Cardiac fibroblast (primary cell): Measurements from ENCODE around the gene NLRX1.
A peak's percentile ranks its signal among the peaks of the same experiment; 100 is the strongest.

Source experiments
- DNase-seq, 2 donors: peaks; one replicate each; pipeline versions ENCODE4 v3.0.0 to v3.0.0-alpha.2; 2010; ENCODE audit warnings: low read depth in 2 of 2
- H3K4me3 ChIP-seq, 2 donors: replicated peaks in 1 of 2; 1 replicate in 1 of 2; 2 replicates in 1 of 2; pipeline ENCODE4 v1.5.1; 2011; ENCODE audit warnings: low read depth in 2 of 2, low read length in 2 of 2, mild to moderate bottlenecking in 2 of 2, moderate library complexity in 1 of 2
- CTCF ChIP-seq: IDR thresholded peaks from one replicate; pipeline ENCODE4 v1.5.1; 2011; ENCODE audit warnings: low read depth, mild to moderate bottlenecking, low read length, inconsistent platforms

Gene NLRX1

GRCh38 chr11:119206511-119207414 is 38.2 kb downstream of the NLRX1 start:
- DNase-seq, result peak; percentile 20 to 25
- peak overlapping the region; percentile 95 to 96 for H3K4me3 ChIP-seq
- TF ChIP-seq CTCF, result no peak

GRCh38 chr11:119207415-119207960 is 39.0 kb downstream of the NLRX1 start:
- no peak for DNase-seq
- TF ChIP-seq CTCF, result no peak
- H3K4me3 ChIP-seq, result peak overlapping the region; percentile 95 to 96

- no peak for DNase-seq
- no peak for TF ChIP-seq CTCF
- no peak overlapping the region for H3K4me3 ChIP-seq
These were observed 40.7 kb downstream of the NLRX1 start for GRCh38 chr11:119209186-119209585.

GRCh38 chr11:119210050-119210449 is 41.5 kb downstream of the NLRX1 start:
- peak in 1 of 2 donors; percentile 17 for DNase-seq
- TF ChIP-seq CTCF, result no peak
- no peak overlapping the region for H3K4me3 ChIP-seq

- peak; percentile 56 to 97 for DNase-seq
- no peak for TF ChIP-seq CTCF
- H3K4me3 ChIP-seq, result no peak overlapping the region
These were observed 49.8 kb downstream of the NLRX1 start for GRCh38 chr11:119218141-119218878.

GRCh38 chr11:119222308-119222707 is 53.8 kb downstream of the NLRX1 start:
- no peak for TF ChIP-seq CTCF
- peak; percentile 59 to 71 for DNase-seq
- H3K4me3 ChIP-seq, result no peak overlapping the region
